Endothelial cell of umbilical vein (primary cell): ENCODE results near the gene UROC1. TPM values are rescaled to one million over a fixed set of nuclear protein-coding genes. Genes with fewer than 3 reads are reported as not detected.

ENCODE experiments used
- BruUV-seq: library from RNA; stranded (reverse); fragments of 400-500 nt; replicated peaks from 2 replicates; lab custom pipeline; 2021; lab: Mats Ljungman, UMichigan
- CTCF ChIA-PET: fragments of 300-600, 350-600 bp; sonication (Branson Sonifier 250); formaldehyde crosslinking; loops from one replicate; lab custom pipeline; 2021; ENCODE audit warnings: antibody characterized with exemption, inconsistent platforms; lab: Charles Lee
- POLR2A ChIA-PET: fragments of 300-600, 350-600 bp; sonication (Branson Sonifier 250); formaldehyde crosslinking; loops from one replicate; lab custom pipeline; 2021; ENCODE audit warnings: antibody characterized with exemption, inconsistent platforms; lab: Charles Lee
- DNase-seq: peaks from one replicate; pipeline ENCODE4 v3.0.0-alpha.2; 2011; ENCODE audit warnings: low read depth, low spot score
- FAIRE-seq: peaks from 2 replicates; lab custom pipeline; 2011; peaks lifted over from hg19 to GRCh38; lab: Jason Lieb, UNC
- H2AFZ ChIP-seq: 2 replicates; pipeline ENCODE4 v1.6.0; 2012; ENCODE audit warnings: low read depth, low read length, control low read depth, inconsistent platforms
- H3K27ac ChIP-seq: 2 replicates; pipeline ENCODE4 v1.5.1; 2011; ENCODE audit warnings: low read depth, mild to moderate bottlenecking, control low read depth, low read length, moderate library complexity; ENCODE audit not compliant: insufficient read depth
- H3K27me3 ChIP-seq, 2 experiments: 2 replicates each; pipeline versions ENCODE4 v1.6.0 to v1.6.1; 2011; ENCODE audit warnings: low read length in 2 of 2, mixed read lengths in 1 of 2; ENCODE audit not compliant: control insufficient read depth in 2 of 2, insufficient read depth in 2 of 2
- H3K36me3 ChIP-seq, 2 experiments: 2 replicates in 1 of 2; 3 replicates in 1 of 2; pipeline ENCODE4 v1.5.1; 2011; ENCODE audit warnings: low read length in 2 of 2, mild to moderate bottlenecking in 1 of 2, moderate library complexity in 1 of 2; ENCODE audit not compliant: control insufficient read depth in 2 of 2, insufficient read depth in 2 of 2; ENCODE audit errors: extremely low read depth in 1 of 2
- H3K4me1 ChIP-seq: 3 replicates; pipeline ENCODE4 v1.5.1; 2011; ENCODE audit warnings: mild to moderate bottlenecking, low read length; ENCODE audit not compliant: control insufficient read depth, insufficient read depth; ENCODE audit errors: extremely low read depth
- H3K4me2 ChIP-seq: 2 replicates; pipeline ENCODE4 v1.6.1; 2011; ENCODE audit warnings: low read length, control low read depth, mixed read lengths; ENCODE audit not compliant: insufficient read depth
- H3K4me3 ChIP-seq, 3 experiments: fragments of 200-600 bp in 1 of 3; sonication (generic), shearing (Covaris generic) in 1 of 3; replicated peaks in 1 of 3; 2 replicates each; pipeline ENCODE4 v1.5.1; 2011 to 2016; ENCODE audit warnings: control low read depth in 3 of 3, low read length in 3 of 3, mild to moderate bottlenecking in 2 of 3, inconsistent platforms in 1 of 3, low read depth in 1 of 3, moderate library complexity in 1 of 3; ENCODE audit not compliant: insufficient read depth in 1 of 3
- H3K79me2 ChIP-seq: 2 replicates; pipeline ENCODE4 v1.6.0; 2012; ENCODE audit warnings: low read length, inconsistent platforms; ENCODE audit not compliant: control insufficient read depth, insufficient read depth
- H3K9ac ChIP-seq: replicated peaks from 2 replicates; pipeline ENCODE3; 2011; ENCODE audit warnings: low read length, control low read depth; ENCODE audit not compliant: insufficient read depth; ENCODE audit errors: extremely low read depth
- H3K9me1 ChIP-seq: replicated peaks from 3 replicates; pipeline ENCODE4 v1.6.0; 2011; ENCODE audit warnings: mild to moderate bottlenecking, low read length; ENCODE audit not compliant: control insufficient read depth, insufficient read depth; ENCODE audit errors: extremely low read depth
- H3K9me3 ChIP-seq: replicated peaks from 2 replicates; pipeline ENCODE4 v1.5.1; 2012; ENCODE audit warnings: low read length, inconsistent platforms; ENCODE audit not compliant: control insufficient read depth, insufficient read depth
- H4K20me1 ChIP-seq: replicated peaks from 2 replicates; pipeline ENCODE3; 2011; ENCODE audit warnings: mild to moderate bottlenecking, low read length; ENCODE audit not compliant: control insufficient read depth, insufficient read depth; ENCODE audit errors: extremely low read depth
- CTCF ChIP-seq, 2 donors: IDR thresholded peaks; 1 replicate in 1 of 2; 2 replicates in 1 of 2; pipeline ENCODE4 v1.5.1; 2011; ENCODE audit warnings: low read length in 2 of 2, mild to moderate bottlenecking in 2 of 2, moderate library complexity in 2 of 2, control low read depth in 1 of 2, inconsistent platforms in 1 of 2, low read depth in 1 of 2; ENCODE audit not compliant: insufficient read depth in 1 of 2; ENCODE audit errors: extremely low read depth in 1 of 2
- EZH2 ChIP-seq: IDR thresholded peaks from 2 replicates; pipeline ENCODE4 v1.6.1; 2012; ENCODE audit warnings: borderline replicate concordance, low read depth, mild to moderate bottlenecking, moderate library complexity, low read length, inconsistent platforms; ENCODE audit not compliant: severe bottlenecking
- FOS ChIP-seq: IDR thresholded peaks from 2 replicates; pipeline ENCODE4 v1.6.1; 2011; ENCODE audit warnings: mild to moderate bottlenecking, low read length, moderate library complexity, borderline replicate concordance; ENCODE audit not compliant: insufficient read depth
- GATA2 ChIP-seq: IDR thresholded peaks from 2 replicates; pipeline ENCODE4 v1.7.0; 2011; ENCODE audit warnings: low read depth, mild to moderate bottlenecking, moderate library complexity, mixed read lengths, low read length; ENCODE audit not compliant: insufficient read length, insufficient read depth
- JUN ChIP-seq: IDR thresholded peaks from 2 replicates; pipeline ENCODE4 v1.6.1; 2011; ENCODE audit warnings: borderline replicate concordance, low read depth; ENCODE audit not compliant: insufficient read length, insufficient read depth
- MAX ChIP-seq: IDR thresholded peaks from 2 replicates; pipeline ENCODE4 v1.6.1; 2011; ENCODE audit not compliant: insufficient read depth, insufficient read length
- MYC ChIP-seq: IDR thresholded peaks from one replicate; pipeline ENCODE4 v1.6.1; 2011; ENCODE audit warnings: mild to moderate bottlenecking, low read depth, low read length
- POLR2A ChIP-seq: IDR thresholded peaks from 2 replicates; pipeline ENCODE4 v1.6.1; 2012; ENCODE audit warnings: low read depth, mild to moderate bottlenecking, control low read depth, low read length
- POLR2AphosphoS5 ChIP-seq: IDR thresholded peaks from 2 replicates; pipeline ENCODE4 v1.6.1; 2012; ENCODE audit warnings: low read depth, mild to moderate bottlenecking, control low read depth, low read length, moderate library complexity; ENCODE audit not compliant: insufficient read depth
- dilution Hi-C: fragments of 300-500 bp; cut with MboI; formaldehyde crosslinking; loops from one replicate; pipeline ENCODE4 v1.15.0; 2019; ENCODE audit warnings: low sequenced_read_pairs; ENCODE audit not compliant: extremely low pct_ligation_motif_present
- intact Hi-C: fragments of 100-400 bp; cut with micrococcal nuclease; formaldehyde crosslinking; loops from one replicate; pipeline ENCODE4 v1.10.0; 2022
- polyA plus RNA-seq, 4 experiments: library from polyadenylated mRNA; depleted of rRNA in 3 of 4; stranded (reverse) in 3 of 4; unstranded in 1 of 4; fragments of >200 nt; gene quantifications; 2 replicates each; pipeline versions ENCODE4 v1.2.1 to v1.2.3, GENCODE V29; 2011 to 2012; ENCODE audit warnings: missing spikeins in 1 of 4
- total RNA-seq: library from RNA; stranded (reverse); gene quantifications from 2 replicates; pipeline ENCODE4 v1.2.3, GENCODE V29; 2021

UROC1 gene
- total and polyA plus RNA-seq, 2 donors (not counting 3 experiments of a cell fraction or from before 2014, with no cell fraction given): not detected

GRCh38 chr3:126441256-126441880 lies 76.2 kb downstream of the UROC1 start:
- CTCF ChIA-PET: interaction anchor here (1.4 kb wide), 1 partner anchor 13 kb away, joined by 3 read pairs; no protein-coding TSS in a partner anchor
- peaks cover 0 to 5% of the 10 kb centered on the region in 2 experiments for H3K36me3 ChIP-seq
- TF ChIP-seq JUN (no peak), FOS (no peak), CTCF (IDR thresholded peaks at IDR 0.05; ENCODE audit: extremely low read depth in 1 of 2, insufficient read depth in 1 of 2, low read depth in 1 of 2, low read length in 2 of 2) (no peak), GATA2 (no peak), POLR2A (no peak), MYC (no peak), MAX (no peak), EZH2 (no peak), POLR2AphosphoS5 (no peak)
- H2AFZ ChIP-seq: no peak overlapping the region
- H3K9ac ChIP-seq: no peak overlapping the region
- no peak overlapping the region for H3K27ac ChIP-seq
- no peaks in the 10 kb centered on the region for H3K27me3 ChIP-seq
- dilution Hi-C loops: no loop called here
- H3K4me1 ChIP-seq: no peaks in the 10 kb centered on the region
- no peak overlapping the region for H3K4me2 ChIP-seq
- no peaks in the 10 kb centered on the region for H3K9me1 ChIP-seq
- no TSS peak for BruUV-seq
- intact Hi-C loops: no loop called here
- POLR2A ChIA-PET: no interaction called here
- no peaks in the 10 kb centered on the region for H3K9me3 ChIP-seq
- FAIRE-seq: no peak
- DNase-seq: no peak
- no peaks in the 10 kb centered on the region for H4K20me1 ChIP-seq
- H3K79me2 ChIP-seq: no peaks in the 10 kb centered on the region
- H3K4me3 ChIP-seq: no peak overlapping the region
